Liver (tissue), 9 donors: Measurements from ENCODE around the gene CYFIP1. TPM values are rescaled to one million over a fixed set of nuclear protein-coding genes. Genes with fewer than 3 reads are reported as not detected.

Source experiments
- DNase-seq: peaks from one replicate; pipeline ENCODE4 v3.0.0-alpha.2; 2017; ENCODE audit warnings: low spot score
- H3K27ac ChIP-seq, 2 donors: one replicate each; pipeline ENCODE4 v1.7.0; 2013; ENCODE audit warnings: inconsistent platforms in 2 of 2, low read length in 2 of 2, control low read depth in 1 of 2, low read depth in 1 of 2, mild to moderate bottlenecking in 1 of 2
- H3K27me3 ChIP-seq, 4 donors: one replicate each; pipeline versions ENCODE4 v1.6.1 to v1.7.0; 2013; ENCODE audit warnings: low read length in 3 of 4, inconsistent platforms in 1 of 4, mild to moderate bottlenecking in 1 of 4, moderate library complexity in 1 of 4; ENCODE audit not compliant: control insufficient read depth in 4 of 4, insufficient read depth in 4 of 4
- H3K36me3 ChIP-seq, 4 donors: one replicate each; pipeline versions ENCODE4 v1.6.1 to v1.7.0; 2013; ENCODE audit warnings: low read length in 3 of 4, mild to moderate bottlenecking in 3 of 4, low read depth in 1 of 4, moderate library complexity in 1 of 4; ENCODE audit not compliant: control insufficient read depth in 4 of 4, insufficient read depth in 3 of 4
- H3K4me1 ChIP-seq, 4 donors: one replicate each; pipeline versions ENCODE4 v1.6.1 to v1.7.0; 2013; ENCODE audit warnings: low read length in 3 of 4, mild to moderate bottlenecking in 3 of 4, moderate library complexity in 1 of 4; ENCODE audit not compliant: control insufficient read depth in 4 of 4, insufficient read depth in 4 of 4
- H3K4me3 ChIP-seq, 3 donors: one replicate each; pipeline versions ENCODE4 v1.6.1 to v1.7.0; 2013; ENCODE audit warnings: low read length in 3 of 3, control low read depth in 1 of 3, low read depth in 1 of 3, mild to moderate bottlenecking in 1 of 3
- H3K9ac ChIP-seq, 2 donors: one replicate each; pipeline ENCODE4 v1.7.0; 2013; ENCODE audit warnings: low read length in 2 of 2, mild to moderate bottlenecking in 2 of 2, moderate library complexity in 2 of 2, control low read depth in 1 of 2, low read depth in 1 of 2
- H3K9me3 ChIP-seq, 4 donors: one replicate each; pipeline versions ENCODE4 v1.6.1 to v1.7.0; 2013; ENCODE audit warnings: low read length in 3 of 4; ENCODE audit not compliant: control insufficient read depth in 4 of 4
- ATF3 ChIP-seq: IDR thresholded peaks from 2 replicates; pipeline ENCODE4 v1.6.1; 2016; ENCODE audit warnings: antibody characterized with exemption
- EGR1 ChIP-seq, 2 donors: IDR thresholded peaks; 2 replicates each; pipeline ENCODE4 v1.6.1; 2016 to 2018; ENCODE audit warnings: antibody characterized with exemption in 2 of 2, low read depth in 2 of 2
- FOXA1 ChIP-seq: IDR thresholded peaks from 2 replicates; pipeline ENCODE4 v1.6.1; 2016; ENCODE audit warnings: antibody characterized with exemption
- FOXA2 ChIP-seq: IDR thresholded peaks from 2 replicates; pipeline ENCODE4 v1.6.1; 2016; ENCODE audit warnings: antibody characterized with exemption
- GABPA ChIP-seq, 2 donors: IDR thresholded peaks in 1 of 2; conservative IDR thresholded peaks in 1 of 2; 2 replicates each; pipeline ENCODE4 v1.6.1; 2016; ENCODE audit warnings: antibody characterized with exemption in 2 of 2, mild to moderate bottlenecking in 1 of 2, moderate library complexity in 1 of 2
- HNF4A ChIP-seq, 2 donors: conservative IDR thresholded peaks; 2 replicates each; pipeline ENCODE4 v1.6.1; 2016; ENCODE audit warnings: antibody characterized with exemption in 2 of 2, mild to moderate bottlenecking in 2 of 2
- HNF4G ChIP-seq: IDR thresholded peaks from 2 replicates; pipeline ENCODE4 v1.6.1; 2016; ENCODE audit warnings: antibody characterized with exemption
- JUND ChIP-seq, 2 donors: IDR thresholded peaks; 2 replicates each; pipeline ENCODE4 v1.6.1; 2016; ENCODE audit warnings: antibody characterized with exemption in 2 of 2
- NR2F2 ChIP-seq: IDR thresholded peaks from 2 replicates; pipeline ENCODE4 v1.6.1; 2016; ENCODE audit warnings: antibody characterized with exemption
- RAD21 ChIP-seq, 2 donors: IDR thresholded peaks; 2 replicates each; pipeline ENCODE4 v1.6.1; 2016; ENCODE audit warnings: antibody characterized with exemption in 2 of 2, mild to moderate bottlenecking in 2 of 2
- RXRA ChIP-seq, 2 donors: IDR thresholded peaks; 2 replicates each; pipeline ENCODE4 v1.6.1; 2017 to 2018; ENCODE audit warnings: antibody characterized with exemption in 2 of 2, mild to moderate bottlenecking in 1 of 2
- SP1 ChIP-seq: IDR thresholded peaks from 2 replicates; pipeline ENCODE4 v1.6.1; 2018; ENCODE audit warnings: antibody characterized with exemption, mild to moderate bottlenecking
- ZBTB33 ChIP-seq: IDR thresholded peaks from 2 replicates; pipeline ENCODE4 v1.6.1; 2016; ENCODE audit warnings: antibody characterized with exemption
- WGBS: extraction: QIAGEN DNeasy Blood & Tissue Kit; methylation state at CpG from one replicate; pipeline ENCODE4 v1.1.7; 2013; 5-methylcytosine and 5-hydroxymethylcytosine counted together
- polyA plus RNA-seq, 2 donors: library from polyadenylated mRNA; stranded (reverse) in 1 of 2; unstranded in 1 of 2; fragments of 200-250 nt in 1 of 2; fragments of >200 nt in 1 of 2; fragmentation: Nextera tagmentation in 1 of 2; extraction: Ambion mirVana in 1 of 2; gene quantifications; one replicate each; pipeline versions ENCODE4 v1.2.1 to v1.2.3, GENCODE V29; 2013 to 2015
- total RNA-seq, 2 donors: library from RNA; depleted of rRNA; stranded (reverse); fragments of >200 nt; gene quantifications; one replicate each; pipeline ENCODE4 v1.2.3, GENCODE V29; 2014
- TF ChIP-seq, protein P1 (sequence below): fragments of 150-350 bp; IDR thresholded peaks from 2 replicates; pipeline ENCODE4 v1.5.1; 2017; ENCODE audit warnings: improper control_type of control experiment, low read depth, low read length; ENCODE audit not compliant: missing input control
- TF ChIP-seq, protein P2 (sequence below): IDR thresholded peaks from 2 replicates; pipeline ENCODE4 v1.6.1; 2016; ENCODE audit warnings: antibody characterized with exemption, mild to moderate bottlenecking
- TF ChIP-seq, protein P3 (sequence below): IDR thresholded peaks from 2 replicates; pipeline ENCODE4 v1.6.1; 2016; ENCODE audit warnings: antibody characterized with exemption
- donor health status: healthy.
- donor health status: healthy.
- donor health status: healthy.
- donor health status: healthy.
- donor health status: healthy.

Gene CYFIP1
- total and polyA plus RNA-seq, 4 donors, result 13.5 to 48.3 (median 38.3) TPM

- TF ChIP-seq JUND (IDR thresholded peaks at IDR 0.05) (no peak), FOXA1 (no peak), RXRA (IDR thresholded peaks at IDR 0.05) (no peak), ATF3 (no peak), RAD21 (IDR thresholded peaks at IDR 0.05) (no peak), HNF4G (no peak), SP1 (no peak), EGR1 (IDR thresholded peaks at IDR 0.05; ENCODE audit: low read depth in 2 of 2) (no peak), NR2F2 (no peak)
- Histone ChIP-seq H3K36me3 (no peaks in the 10 kb centered on the region), H3K9ac (no peak overlapping the region), H3K4me1 (peaks cover 2 to 23% (median 13%) of the 10 kb centered on the region in 4 donors), H3K4me3 (no peak overlapping the region), H3K27me3 (no peaks in the 10 kb centered on the region), H3K9me3 (no peaks in the 10 kb centered on the region), H3K27ac (no peak overlapping the region)
- no peak for DNase-seq
- 88% methylated on average over 8 of the region's 8 CpGs for WGBS
Observed at GRCh38 chr15:22960556-22960955, 19.6 kb downstream of the CYFIP1 start.

DNA sequence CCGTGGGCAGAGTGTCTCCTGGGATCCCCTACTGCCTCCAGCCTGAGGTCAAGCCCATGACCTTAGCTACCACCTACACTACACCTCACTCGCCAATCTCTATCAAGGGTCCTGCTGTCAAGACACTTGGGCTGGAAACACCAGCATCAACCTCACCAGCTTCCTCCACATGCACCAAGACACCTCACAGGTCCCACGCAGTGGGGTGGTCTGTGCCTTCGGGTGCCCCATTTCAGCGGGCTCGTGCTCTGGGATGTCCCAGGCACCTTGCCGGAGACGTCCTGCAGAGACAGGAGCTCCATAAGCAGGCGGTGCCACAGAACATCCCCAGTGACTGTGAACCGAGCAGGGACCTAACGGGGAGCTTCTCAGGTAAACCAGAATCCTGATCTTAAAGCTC lies 20.0 kb downstream of the CYFIP1 start:
- peaks cover 2 to 27% (median 15%) of the 10 kb centered on the region in 4 donors for H3K4me1 ChIP-seq
- H3K27me3 ChIP-seq, result no peaks in the 10 kb centered on the region
- no peak overlapping the region for H3K4me3 ChIP-seq
- H3K36me3 ChIP-seq, result no peaks in the 10 kb centered on the region
- TF ChIP-seq EGR1 (IDR thresholded peaks at IDR 0.05; ENCODE audit: low read depth in 2 of 2) (no peak), RXRA (IDR thresholded peaks at IDR 0.05) (no peak), HNF4G (no peak), HNF4A (conservative IDR thresholded peaks at IDR 0.05) (no peak), ATF3 (no peak), GABPA (IDR thresholded peaks at IDR 0.05 in 1 of 2, conservative IDR thresholded peaks at IDR 0.05 in 1 of 2) (no peak), FOXA2 (no peak), ZBTB33 (no peak)
- TF ChIP-seq, protein P1, sequence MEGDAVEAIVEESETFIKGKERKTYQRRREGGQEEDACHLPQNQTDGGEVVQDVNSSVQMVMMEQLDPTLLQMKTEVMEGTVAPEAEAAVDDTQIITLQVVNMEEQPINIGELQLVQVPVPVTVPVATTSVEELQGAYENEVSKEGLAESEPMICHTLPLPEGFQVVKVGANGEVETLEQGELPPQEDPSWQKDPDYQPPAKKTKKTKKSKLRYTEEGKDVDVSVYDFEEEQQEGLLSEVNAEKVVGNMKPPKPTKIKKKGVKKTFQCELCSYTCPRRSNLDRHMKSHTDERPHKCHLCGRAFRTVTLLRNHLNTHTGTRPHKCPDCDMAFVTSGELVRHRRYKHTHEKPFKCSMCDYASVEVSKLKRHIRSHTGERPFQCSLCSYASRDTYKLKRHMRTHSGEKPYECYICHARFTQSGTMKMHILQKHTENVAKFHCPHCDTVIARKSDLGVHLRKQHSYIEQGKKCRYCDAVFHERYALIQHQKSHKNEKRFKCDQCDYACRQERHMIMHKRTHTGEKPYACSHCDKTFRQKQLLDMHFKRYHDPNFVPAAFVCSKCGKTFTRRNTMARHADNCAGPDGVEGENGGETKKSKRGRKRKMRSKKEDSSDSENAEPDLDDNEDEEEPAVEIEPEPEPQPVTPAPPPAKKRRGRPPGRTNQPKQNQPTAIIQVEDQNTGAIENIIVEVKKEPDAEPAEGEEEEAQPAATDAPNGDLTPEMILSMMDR, result no peak
- TF ChIP-seq, protein P2, sequence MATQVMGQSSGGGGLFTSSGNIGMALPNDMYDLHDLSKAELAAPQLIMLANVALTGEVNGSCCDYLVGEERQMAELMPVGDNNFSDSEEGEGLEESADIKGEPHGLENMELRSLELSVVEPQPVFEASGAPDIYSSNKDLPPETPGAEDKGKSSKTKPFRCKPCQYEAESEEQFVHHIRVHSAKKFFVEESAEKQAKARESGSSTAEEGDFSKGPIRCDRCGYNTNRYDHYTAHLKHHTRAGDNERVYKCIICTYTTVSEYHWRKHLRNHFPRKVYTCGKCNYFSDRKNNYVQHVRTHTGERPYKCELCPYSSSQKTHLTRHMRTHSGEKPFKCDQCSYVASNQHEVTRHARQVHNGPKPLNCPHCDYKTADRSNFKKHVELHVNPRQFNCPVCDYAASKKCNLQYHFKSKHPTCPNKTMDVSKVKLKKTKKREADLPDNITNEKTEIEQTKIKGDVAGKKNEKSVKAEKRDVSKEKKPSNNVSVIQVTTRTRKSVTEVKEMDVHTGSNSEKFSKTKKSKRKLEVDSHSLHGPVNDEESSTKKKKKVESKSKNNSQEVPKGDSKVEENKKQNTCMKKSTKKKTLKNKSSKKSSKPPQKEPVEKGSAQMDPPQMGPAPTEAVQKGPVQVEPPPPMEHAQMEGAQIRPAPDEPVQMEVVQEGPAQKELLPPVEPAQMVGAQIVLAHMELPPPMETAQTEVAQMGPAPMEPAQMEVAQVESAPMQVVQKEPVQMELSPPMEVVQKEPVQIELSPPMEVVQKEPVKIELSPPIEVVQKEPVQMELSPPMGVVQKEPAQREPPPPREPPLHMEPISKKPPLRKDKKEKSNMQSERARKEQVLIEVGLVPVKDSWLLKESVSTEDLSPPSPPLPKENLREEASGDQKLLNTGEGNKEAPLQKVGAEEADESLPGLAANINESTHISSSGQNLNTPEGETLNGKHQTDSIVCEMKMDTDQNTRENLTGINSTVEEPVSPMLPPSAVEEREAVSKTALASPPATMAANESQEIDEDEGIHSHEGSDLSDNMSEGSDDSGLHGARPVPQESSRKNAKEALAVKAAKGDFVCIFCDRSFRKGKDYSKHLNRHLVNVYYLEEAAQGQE, result no peak
- TF ChIP-seq, protein P3, sequence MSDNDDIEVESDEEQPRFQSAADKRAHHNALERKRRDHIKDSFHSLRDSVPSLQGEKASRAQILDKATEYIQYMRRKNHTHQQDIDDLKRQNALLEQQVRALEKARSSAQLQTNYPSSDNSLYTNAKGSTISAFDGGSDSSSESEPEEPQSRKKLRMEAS, result no peak
- 94% methylated on average over 11 of the region's 11 CpGs for WGBS
- DNase-seq, result no peak
- H3K27ac ChIP-seq, result no peak overlapping the region
- H3K9me3 ChIP-seq, result no peaks in the 10 kb centered on the region
- no peak overlapping the region for H3K9ac ChIP-seq
